Measurements from ENCODE around the gene HNRNPU. TPM values are rescaled to one million over a fixed set of nuclear protein-coding genes. Genes with fewer than 3 reads are reported as not detected.

The HNRNPU gene
- total and polyA plus RNA-seq, 4 donors = 45.3 to 233 (median 136) TPM

- H3K27ac ChIP-seq (ENCODE audit: low read depth in 1 of 2, low read length in 2 of 2) = no peak overlapping the region
- 95% methylated on average over 23 of the region's 23 CpGs for WGBS
- no peak for TF ChIP-seq FOXA2 (IDR thresholded peaks at IDR 0.05)
- TF ChIP-seq SP1 (IDR thresholded peaks at IDR 0.05) = no peak
- TF ChIP-seq CTCF (IDR thresholded peaks at IDR 0.05; ENCODE audit: low read depth, low read length, missing input control) = no peak
- no peak for TF ChIP-seq YY1 (IDR thresholded peaks at IDR 0.05)
- TF ChIP-seq, protein P1, sequence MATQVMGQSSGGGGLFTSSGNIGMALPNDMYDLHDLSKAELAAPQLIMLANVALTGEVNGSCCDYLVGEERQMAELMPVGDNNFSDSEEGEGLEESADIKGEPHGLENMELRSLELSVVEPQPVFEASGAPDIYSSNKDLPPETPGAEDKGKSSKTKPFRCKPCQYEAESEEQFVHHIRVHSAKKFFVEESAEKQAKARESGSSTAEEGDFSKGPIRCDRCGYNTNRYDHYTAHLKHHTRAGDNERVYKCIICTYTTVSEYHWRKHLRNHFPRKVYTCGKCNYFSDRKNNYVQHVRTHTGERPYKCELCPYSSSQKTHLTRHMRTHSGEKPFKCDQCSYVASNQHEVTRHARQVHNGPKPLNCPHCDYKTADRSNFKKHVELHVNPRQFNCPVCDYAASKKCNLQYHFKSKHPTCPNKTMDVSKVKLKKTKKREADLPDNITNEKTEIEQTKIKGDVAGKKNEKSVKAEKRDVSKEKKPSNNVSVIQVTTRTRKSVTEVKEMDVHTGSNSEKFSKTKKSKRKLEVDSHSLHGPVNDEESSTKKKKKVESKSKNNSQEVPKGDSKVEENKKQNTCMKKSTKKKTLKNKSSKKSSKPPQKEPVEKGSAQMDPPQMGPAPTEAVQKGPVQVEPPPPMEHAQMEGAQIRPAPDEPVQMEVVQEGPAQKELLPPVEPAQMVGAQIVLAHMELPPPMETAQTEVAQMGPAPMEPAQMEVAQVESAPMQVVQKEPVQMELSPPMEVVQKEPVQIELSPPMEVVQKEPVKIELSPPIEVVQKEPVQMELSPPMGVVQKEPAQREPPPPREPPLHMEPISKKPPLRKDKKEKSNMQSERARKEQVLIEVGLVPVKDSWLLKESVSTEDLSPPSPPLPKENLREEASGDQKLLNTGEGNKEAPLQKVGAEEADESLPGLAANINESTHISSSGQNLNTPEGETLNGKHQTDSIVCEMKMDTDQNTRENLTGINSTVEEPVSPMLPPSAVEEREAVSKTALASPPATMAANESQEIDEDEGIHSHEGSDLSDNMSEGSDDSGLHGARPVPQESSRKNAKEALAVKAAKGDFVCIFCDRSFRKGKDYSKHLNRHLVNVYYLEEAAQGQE (IDR thresholded peaks at IDR 0.05) = no peak
- no peak for TF ChIP-seq EGR1 (IDR thresholded peaks at IDR 0.05; ENCODE audit: low read depth in 2 of 2)
- no peak for TF ChIP-seq NR2F2 (IDR thresholded peaks at IDR 0.05)
- no peak for TF ChIP-seq GABPA (IDR thresholded peaks at IDR 0.05 in 1 of 2, conservative IDR thresholded peaks at IDR 0.05 in 1 of 2)
- no peak for TF ChIP-seq HNF4A (conservative IDR thresholded peaks at IDR 0.05)
- TF ChIP-seq, protein P2, sequence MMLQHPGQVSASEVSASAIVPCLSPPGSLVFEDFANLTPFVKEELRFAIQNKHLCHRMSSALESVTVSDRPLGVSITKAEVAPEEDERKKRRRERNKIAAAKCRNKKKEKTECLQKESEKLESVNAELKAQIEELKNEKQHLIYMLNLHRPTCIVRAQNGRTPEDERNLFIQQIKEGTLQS (IDR thresholded peaks at IDR 0.05) = no peak
- TF ChIP-seq, protein P3, sequence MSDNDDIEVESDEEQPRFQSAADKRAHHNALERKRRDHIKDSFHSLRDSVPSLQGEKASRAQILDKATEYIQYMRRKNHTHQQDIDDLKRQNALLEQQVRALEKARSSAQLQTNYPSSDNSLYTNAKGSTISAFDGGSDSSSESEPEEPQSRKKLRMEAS (IDR thresholded peaks at IDR 0.05) = no peak
- TF ChIP-seq JUND (IDR thresholded peaks at IDR 0.05) = no peak
- TF ChIP-seq, protein P4, sequence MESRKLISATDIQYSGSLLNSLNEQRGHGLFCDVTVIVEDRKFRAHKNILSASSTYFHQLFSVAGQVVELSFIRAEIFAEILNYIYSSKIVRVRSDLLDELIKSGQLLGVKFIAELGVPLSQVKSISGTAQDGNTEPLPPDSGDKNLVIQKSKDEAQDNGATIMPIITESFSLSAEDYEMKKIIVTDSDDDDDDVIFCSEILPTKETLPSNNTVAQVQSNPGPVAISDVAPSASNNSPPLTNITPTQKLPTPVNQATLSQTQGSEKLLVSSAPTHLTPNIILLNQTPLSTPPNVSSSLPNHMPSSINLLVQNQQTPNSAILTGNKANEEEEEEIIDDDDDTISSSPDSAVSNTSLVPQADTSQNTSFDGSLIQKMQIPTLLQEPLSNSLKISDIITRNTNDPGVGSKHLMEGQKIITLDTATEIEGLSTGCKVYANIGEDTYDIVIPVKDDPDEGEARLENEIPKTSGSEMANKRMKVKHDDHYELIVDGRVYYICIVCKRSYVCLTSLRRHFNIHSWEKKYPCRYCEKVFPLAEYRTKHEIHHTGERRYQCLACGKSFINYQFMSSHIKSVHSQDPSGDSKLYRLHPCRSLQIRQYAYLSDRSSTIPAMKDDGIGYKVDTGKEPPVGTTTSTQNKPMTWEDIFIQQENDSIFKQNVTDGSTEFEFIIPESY (IDR thresholded peaks at IDR 0.05) = no peak
- no peak for TF ChIP-seq HNF4G (IDR thresholded peaks at IDR 0.05)
- no peak for TF ChIP-seq TAF1 (conservative IDR thresholded peaks at IDR 0.05)
- TF ChIP-seq RXRA (IDR thresholded peaks at IDR 0.05) = no peak
- no peak for DNase-seq (ENCODE audit: low spot score)
- no peak overlapping the region for H3K9ac ChIP-seq (ENCODE audit: low read depth in 1 of 2, low read length in 2 of 2)
- no peaks in the 10 kb centered on the region for H3K27me3 ChIP-seq (ENCODE audit: control insufficient read depth in 4 of 4, insufficient read depth in 4 of 4, low read length in 3 of 4)
- no peaks in the 10 kb centered on the region for H3K36me3 ChIP-seq (ENCODE audit: control insufficient read depth in 4 of 4, insufficient read depth in 3 of 4, low read depth in 1 of 4, low read length in 3 of 4)
- H3K4me3 ChIP-seq (ENCODE audit: low read depth in 1 of 3, low read length in 3 of 3) = no peak overlapping the region
- H3K9me3 ChIP-seq (ENCODE audit: control insufficient read depth in 4 of 4, low read length in 3 of 4) = no peaks in the 10 kb centered on the region
- peaks cover 0 to 10% (median 3%) of the 10 kb centered on the region in 4 donors for H3K4me1 ChIP-seq (ENCODE audit: control insufficient read depth in 4 of 4, insufficient read depth in 4 of 4, low read length in 3 of 4)
Observed at GRCh38 chr1:244868484-244869363, 4.4 kb upstream of the HNRNPU start.

All from liver (tissue), 9 donors.